Erythroblast (primary cell): ENCODE measurements around the gene CELA2B.

ENCODE experiments used
- GATA1 ChIP-seq: IDR thresholded peaks from 2 replicates; pipeline ENCODE4 v1.6.1; 2011; ENCODE audit warnings: low read depth, mild to moderate bottlenecking, control low read depth, low read length, moderate library complexity
- POLR2A ChIP-seq: IDR thresholded peaks from 2 replicates; pipeline ENCODE4 v1.6.1; 2011; ENCODE audit warnings: mild to moderate bottlenecking, low read length

GRCh38 chr1:15428815-15429435, 47.0 kb upstream of the CELA2B start:
- TF ChIP-seq POLR2A (no peak), GATA1 (no peak)
